ENCODE results near the gene SMCR8.
A peak's percentile ranks its signal among the peaks of the same experiment; 100 is the strongest.
"Not testable (repeated sequence)": the region's sequence is repeated elsewhere in the genome, so short reads cannot be mapped to it uniquely, and the experiment has no call there.

SMCR8 gene, protein sequence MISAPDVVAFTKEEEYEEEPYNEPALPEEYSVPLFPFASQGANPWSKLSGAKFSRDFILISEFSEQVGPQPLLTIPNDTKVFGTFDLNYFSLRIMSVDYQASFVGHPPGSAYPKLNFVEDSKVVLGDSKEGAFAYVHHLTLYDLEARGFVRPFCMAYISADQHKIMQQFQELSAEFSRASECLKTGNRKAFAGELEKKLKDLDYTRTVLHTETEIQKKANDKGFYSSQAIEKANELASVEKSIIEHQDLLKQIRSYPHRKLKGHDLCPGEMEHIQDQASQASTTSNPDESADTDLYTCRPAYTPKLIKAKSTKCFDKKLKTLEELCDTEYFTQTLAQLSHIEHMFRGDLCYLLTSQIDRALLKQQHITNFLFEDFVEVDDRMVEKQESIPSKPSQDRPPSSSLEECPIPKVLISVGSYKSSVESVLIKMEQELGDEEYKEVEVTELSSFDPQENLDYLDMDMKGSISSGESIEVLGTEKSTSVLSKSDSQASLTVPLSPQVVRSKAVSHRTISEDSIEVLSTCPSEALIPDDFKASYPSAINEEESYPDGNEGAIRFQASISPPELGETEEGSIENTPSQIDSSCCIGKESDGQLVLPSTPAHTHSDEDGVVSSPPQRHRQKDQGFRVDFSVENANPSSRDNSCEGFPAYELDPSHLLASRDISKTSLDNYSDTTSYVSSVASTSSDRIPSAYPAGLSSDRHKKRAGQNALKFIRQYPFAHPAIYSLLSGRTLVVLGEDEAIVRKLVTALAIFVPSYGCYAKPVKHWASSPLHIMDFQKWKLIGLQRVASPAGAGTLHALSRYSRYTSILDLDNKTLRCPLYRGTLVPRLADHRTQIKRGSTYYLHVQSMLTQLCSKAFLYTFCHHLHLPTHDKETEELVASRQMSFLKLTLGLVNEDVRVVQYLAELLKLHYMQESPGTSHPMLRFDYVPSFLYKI

DNA sequence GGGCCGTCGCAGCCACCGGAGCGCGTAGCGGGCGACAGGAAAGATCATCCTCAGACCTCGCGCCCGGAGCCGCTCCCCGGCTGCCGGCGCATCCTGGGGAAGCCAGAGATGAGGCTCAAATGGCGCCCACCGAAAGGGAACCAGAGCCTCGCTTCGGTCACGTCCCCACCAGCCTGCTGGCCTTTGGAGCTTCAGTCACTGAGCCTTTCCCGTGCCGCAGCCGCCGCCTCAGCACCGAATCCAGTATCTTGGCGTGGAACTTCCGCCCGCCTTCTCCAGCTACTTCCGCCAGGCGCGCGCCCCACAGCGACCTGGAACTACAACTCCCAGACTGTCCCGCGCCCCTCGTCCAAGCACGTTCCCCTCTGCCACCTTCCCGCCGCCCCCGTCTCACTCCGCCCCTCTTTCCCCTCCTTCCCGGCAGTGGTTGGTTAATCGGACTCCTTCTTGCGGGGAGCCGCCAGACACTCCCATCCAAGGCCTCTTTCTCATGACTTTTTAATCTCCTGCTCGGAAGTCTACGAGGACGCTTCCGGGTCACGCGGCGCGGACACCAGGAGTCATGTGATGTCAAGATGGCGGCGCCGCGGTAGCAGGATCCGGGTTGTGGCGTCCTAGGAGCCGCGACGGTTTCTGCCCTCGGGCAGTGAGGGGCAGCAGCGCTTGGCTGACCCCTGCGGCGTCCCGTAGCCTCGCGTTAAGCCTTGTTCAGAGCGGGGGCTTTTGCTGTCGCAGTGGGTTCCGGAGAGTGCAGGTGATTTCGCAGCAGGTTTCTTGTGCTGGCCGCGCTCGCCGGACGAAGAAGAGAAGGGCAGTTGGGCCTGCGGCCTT is at the start of gene SMCR8, which contains the start of gene TOP3A:
Gene SMCR8 (plus strand): TSS at position 563 of the 831 bp plus-strand sequence. CDS start 497 bp downstream, outside the sequence.
Gene TOP3A (minus strand): TSS at position 264 of the 831 bp plus-strand sequence. CDS start 216 bp downstream, at position 48.
- peak; percentile 96 to 98 for DNase-seq (ENCODE audit: low read depth in 2 of 2)

DNA sequence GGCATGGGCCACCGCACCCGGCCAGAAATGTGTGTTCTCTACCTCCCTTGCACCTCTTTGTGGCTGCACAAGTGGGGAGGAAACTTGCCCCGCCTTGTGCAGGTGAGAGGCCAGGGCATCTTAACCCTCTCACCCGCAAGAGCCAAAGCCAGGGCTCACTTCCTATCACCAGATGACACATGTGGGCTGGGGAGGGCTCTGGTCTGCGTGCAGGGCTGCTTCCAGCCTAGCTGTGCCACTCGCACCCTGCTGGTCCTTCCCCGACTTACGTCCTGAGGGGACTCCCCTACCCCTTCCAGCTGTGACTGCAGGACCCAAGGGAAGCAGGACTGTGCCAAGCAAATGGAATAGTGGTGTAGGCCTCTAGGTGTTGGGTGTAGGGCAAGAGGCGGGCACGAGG is 47.7 kb upstream of the SMCR8 start:
- DNase-seq (ENCODE audit: low read depth in 2 of 2): no peak

DNA sequence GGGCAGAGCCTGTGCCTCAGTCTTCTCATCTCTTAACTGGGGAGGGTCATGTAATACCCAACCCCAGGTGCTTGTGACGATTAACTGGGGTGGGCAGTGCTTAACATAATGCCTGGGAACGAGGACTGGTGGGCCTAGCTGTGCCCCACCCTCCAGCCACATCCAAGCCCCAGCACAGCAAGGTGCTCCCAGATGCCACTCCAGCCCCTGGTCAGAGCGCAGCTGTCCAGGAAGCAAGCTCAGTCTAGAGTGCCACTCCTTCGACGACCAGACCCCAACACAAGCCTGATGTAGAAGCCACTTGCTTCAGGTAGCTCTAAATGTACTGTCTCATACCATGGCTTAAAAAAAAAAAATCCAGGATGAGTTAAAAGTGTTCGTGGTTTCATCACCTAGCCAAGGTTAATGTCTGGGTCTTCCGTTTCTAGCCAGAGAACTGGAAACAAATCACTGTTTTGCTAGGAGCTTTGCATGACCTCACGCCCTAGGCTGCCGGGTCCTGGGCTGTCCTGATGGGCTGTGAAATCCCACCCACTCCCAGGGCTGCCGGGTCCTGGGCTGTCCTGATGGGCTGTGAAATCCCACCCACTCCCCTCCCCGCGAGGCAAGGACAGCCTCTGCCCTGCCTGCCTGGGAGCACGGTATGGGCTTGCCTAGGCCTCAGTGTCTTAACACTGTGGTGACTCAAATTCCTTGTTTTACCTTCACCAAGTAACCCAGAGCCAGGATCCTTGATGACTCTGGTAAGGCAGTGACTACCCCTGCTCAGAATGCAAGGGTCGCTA is 47.0 kb upstream of the SMCR8 start:
- no peak for DNase-seq (ENCODE audit: low read depth in 2 of 2)

DNA sequence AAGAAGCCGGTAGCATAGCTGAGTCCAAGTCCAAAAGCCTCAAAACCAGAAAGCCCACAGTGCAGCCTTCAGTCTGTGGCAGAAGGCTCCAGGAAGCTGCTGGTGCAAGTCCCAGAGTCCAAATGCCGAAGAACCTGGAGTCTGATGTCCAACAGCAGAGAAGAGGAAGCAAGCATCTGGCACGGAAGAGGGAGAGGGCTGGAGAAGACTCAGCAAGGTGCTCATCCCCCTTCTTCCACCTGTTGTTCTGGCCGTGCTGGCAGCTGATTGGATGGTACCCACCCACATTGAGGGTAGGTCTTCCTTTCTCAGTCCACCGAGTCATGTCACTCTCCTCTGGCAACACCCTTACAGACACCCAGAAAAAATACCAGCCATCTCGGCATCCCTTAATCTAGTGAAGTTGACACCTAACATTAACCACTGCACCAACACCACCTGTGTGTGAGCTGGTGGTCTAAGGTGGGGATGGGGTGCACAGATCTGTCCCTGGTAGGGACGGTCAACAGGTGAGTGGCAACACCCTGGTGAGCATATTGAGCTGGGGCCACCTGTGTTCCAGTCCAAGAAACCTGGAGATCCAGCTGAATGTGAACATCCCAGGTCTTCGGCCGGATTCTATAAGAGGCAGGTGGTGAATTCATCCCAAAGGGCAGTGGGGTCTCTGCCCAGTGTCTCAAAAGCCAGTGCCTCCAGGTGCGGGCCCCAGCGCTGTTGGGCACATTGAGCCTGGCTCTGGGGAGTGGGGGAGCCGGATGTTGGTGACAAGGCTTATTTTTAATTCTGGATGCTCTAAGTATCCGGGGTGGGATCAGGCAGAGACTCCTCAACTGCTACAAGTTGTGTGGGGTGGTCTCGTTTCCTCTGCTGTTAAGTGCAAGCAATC is 44.8 kb upstream of the SMCR8 start:
- no peak for DNase-seq (ENCODE audit: low read depth in 2 of 2)

DNA sequence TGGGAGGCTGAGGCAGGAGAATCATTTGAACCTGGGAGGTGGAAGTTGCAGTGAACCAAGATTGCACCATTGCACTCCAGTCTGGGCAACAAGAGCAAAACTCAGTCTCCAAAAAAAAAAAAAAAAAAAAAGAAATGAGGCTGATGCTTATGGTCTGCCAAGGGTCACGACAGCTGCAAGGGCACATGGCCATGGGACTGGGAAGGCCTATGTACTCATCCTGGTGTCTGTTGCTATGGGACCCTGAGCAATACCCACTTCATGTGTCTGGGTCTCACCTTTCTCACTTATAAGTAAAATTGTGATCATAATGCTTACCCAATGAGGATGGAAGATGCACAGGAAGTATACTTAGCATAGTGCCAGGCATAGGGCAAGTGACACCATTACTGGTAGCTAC is 38.0 kb upstream of the SMCR8 start:
- no peak for DNase-seq (ENCODE audit: low read depth in 2 of 2)

DNA sequence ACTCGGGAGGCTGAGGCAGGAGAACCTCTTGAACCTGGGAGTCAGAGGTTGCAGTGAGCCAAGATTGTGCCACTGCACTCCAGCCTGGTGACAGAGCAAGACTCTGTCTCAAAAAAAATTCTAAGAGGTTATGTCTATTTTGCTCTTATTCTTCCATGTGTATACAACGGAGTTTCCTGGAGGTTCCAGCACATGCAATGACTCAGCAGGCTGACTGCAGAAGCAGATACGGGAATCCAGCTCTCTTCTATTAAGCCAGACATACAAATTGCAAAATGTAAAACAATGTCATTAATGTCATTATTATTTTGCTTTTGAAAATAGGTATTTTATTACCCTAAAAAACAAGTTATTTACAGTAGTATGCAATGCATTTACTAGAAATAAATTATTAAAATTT is 36.2 kb upstream of the SMCR8 start:
- DNase-seq (ENCODE audit: low read depth in 2 of 2): no peak

DNA sequence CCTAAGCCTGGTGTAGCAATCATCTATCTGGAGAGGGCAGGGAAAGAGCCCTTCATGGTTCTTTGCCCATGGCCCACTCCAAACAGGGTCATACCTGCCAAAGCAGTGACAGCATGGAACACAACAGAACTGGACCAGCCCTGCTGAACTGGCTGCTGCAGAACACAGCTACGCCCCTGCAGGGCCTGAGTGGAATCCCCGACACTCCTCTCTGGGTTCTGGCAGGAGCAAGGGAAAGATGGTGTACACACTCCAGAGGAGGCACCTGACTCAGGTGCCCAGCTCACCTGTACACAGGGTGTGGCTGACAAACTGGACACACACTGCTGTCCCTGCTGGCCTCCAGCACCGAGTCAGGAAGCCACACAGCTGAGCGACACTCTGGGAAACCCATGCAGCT is 34.8 kb upstream of the SMCR8 start:
- DNase-seq (ENCODE audit: low read depth in 2 of 2): no peak

DNA sequence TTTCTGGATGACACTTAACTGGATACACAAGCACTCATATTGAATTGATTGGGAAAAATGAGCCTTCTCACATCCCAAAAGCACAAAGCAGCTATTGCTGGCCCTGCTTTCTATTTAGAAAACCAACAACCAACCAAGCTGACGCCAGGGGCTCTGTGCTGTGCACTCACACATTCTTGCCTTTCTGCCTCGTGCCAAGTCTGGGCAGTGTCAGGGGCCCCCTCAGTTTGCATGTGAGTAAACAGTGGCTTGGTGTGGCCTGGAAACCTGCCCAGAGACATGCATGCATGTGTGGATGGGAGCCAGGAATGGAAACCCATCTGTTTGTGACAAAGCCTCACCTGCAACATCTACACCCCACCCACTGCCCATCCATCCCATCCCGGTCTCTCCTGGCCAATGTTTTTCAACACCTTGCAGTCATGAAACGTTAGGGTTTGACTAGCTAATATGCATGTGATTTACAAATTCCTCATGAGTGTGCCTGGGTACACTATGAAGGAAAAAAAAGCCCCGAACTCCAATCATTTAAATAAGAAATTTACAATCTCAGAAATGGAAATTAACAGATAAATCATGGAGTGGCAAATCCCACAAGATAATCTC is 34.2 kb upstream of the SMCR8 start:
- DNase-seq (ENCODE audit: low read depth in 2 of 2): no peak

DNA sequence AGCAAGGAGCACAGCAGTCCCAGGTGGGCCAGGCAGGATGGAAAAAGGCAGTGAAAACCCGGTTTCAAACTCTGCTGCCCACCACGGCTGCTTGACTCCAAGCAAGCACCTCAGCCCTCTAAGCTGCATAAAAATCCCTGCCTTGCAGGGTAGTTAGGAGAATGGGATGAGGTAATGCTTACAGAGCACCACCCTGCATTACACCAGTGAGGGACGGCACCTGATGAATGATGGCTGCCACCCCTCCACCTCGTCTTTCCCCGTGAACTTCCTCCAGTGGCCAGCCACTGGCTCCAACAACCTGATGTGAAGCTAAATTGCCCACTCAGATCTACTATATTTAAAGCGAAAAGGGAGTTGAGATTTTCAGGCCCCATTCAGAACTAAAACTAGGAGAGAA is 33.3 kb upstream of the SMCR8 start:
- no peak for DNase-seq (ENCODE audit: low read depth in 2 of 2)

DNA sequence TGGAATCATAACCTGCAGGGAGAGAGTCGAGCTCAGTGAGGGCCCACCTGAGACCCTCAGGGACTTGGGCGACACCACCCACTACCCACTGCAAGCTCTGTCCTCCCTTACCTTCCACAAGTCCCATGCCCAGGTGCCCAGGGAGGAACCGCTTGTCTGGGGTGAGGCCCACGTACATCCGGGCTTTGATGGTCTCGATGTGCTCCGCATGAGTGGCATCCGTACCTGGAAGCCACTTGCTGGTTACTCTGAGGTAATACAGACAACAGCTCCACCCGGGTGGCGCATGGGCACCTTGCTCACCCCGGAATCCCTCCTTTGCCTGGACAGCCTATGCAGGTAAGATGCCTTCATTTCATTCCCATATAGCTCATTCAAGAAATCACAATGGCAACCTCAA is 29.8 kb upstream of the SMCR8 start:
- DNase-seq (ENCODE audit: low read depth in 2 of 2): no peak

DNA sequence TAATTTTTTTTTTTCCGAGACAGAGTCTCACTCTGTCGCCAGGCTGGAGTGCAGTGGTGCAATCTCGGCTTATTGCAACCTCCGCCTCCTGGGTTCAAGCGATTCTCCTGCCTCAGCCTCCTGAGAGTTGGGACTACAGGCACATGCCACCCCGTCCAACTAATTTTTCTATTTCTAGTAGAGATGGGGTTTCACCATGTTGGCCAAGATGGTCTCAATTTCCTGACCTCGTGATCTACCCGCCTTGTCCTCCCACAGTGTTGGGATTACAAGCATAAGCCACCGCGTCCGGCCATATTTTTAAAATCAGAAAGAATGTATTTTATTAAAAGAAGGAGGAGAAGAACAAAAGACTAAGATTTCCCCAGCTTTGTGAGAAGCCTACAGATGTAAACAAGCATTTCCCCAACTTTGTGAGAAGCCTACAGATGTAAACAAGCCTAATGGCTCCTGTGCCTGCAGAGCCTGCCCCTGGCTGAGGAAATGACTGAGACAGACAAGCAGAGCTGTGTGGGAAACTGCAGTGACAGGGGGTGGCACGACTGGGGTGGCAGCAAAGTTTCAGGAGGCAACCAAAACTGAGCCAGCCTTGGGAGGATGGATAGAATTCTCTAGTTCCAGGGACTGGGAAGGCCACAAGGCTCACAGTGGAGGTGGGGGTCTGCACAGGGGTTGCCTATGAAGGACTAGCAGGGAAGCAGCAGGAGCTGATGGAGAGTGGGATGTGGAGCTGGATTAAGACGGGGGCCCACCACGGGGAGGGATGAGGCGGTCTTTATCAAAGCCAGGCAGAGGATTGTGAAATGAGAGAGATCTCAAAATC is 23.2 kb upstream of the SMCR8 start:
- DNase-seq (ENCODE audit: low read depth in 2 of 2): no peak

DNA sequence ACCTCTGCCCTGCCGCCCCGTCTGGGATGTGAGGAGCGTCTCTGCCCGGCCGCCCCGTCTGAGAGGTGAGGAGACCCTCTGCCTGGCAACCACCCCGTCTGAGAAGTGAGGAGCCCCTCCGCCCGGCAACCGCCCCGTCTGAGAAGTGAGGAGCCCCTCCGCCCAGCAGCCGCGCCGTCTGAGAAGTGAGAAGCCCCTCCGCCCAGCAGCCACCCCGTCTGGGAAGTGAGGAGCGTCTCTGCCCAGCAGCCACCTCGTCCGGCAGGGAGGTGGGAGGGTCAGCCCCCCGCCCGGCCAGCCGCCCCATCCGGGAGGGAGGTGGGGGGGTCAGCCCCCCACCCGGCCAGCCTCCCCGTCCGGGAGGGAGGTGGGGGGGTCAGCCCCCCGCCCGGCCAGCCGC is 17.0 kb upstream of the SMCR8 start:
- DNase-seq (ENCODE audit: low read depth in 2 of 2): not testable (repeated sequence)

DNA sequence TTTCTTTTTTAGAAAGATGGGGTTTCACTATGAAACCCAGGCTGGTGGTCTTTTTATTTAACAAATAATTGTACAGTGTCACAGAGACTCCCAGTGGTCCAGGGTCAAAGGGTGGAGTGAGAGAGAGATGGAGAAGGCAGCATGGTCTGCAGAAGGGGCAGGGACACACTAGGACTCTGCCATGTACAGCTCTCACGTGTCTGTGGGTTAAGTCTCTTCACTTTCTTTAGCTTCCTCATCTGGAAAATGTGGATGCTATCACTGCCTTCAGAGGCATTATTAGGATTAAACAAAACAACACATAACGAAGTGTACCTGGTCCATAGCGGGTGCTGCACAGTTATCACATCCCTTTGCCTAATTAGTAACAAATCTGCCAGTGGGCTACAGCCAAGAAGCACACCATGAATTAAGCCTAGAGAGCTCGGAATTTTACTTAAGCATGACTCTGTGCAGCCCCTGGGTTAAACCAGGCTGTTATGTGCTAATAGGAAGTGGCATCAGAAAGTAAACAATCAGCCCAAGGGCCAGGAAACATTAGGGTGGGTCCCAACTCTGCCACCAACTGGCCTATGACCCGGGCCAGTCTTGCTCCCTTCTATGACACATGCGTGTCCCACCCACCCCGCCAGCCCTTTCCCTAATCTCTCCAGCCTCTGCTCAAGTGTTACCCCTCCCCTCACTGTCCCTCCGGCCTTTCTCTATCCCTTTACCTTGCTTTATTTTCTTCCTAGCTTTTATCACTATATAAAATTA is 14.2 kb upstream of the SMCR8 start:
- DNase-seq (ENCODE audit: low read depth in 2 of 2): no peak

DNA sequence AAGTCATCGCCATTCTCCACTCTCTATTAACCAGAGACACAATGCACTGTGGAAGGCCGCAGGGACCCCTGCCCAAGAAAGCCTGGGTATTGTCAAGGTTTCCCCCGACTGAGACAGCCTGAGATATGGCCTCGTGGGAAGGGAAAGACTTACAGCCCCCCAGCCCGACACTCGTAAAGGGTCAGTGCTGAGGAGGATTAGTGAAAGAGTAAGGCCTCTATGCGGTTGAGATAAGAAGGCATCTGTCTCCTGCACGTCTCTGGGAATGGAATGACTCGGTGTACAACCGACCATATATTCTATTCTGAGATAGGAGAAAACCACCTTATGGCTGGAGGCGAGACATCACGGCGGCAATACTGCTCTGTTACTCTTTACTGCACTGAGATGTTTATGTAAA is 11.9 kb upstream of the SMCR8 start:
- not testable (repeated sequence) for DNase-seq (ENCODE audit: low read depth in 2 of 2)

DNA sequence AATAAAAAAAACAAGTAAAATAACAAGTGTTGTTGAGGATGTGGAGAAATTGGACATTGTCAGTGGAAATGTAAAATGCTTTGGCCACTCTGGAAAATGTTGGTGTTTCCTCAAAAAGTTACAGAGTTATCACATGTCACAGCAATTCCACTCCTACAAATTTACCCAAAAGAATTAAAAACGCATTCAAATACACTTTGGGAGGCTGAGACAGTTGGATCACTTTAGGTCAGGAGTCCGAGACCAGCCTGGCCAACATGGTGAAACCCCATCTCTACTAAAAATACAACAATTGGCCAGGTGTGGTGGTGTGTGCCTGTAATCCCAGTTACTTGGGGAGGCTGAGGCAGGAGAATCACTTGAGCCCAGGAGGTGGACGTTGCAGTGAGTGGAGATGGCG is 5.9 kb upstream of the SMCR8 start:
- no peak for DNase-seq (ENCODE audit: low read depth in 2 of 2)

DNA sequence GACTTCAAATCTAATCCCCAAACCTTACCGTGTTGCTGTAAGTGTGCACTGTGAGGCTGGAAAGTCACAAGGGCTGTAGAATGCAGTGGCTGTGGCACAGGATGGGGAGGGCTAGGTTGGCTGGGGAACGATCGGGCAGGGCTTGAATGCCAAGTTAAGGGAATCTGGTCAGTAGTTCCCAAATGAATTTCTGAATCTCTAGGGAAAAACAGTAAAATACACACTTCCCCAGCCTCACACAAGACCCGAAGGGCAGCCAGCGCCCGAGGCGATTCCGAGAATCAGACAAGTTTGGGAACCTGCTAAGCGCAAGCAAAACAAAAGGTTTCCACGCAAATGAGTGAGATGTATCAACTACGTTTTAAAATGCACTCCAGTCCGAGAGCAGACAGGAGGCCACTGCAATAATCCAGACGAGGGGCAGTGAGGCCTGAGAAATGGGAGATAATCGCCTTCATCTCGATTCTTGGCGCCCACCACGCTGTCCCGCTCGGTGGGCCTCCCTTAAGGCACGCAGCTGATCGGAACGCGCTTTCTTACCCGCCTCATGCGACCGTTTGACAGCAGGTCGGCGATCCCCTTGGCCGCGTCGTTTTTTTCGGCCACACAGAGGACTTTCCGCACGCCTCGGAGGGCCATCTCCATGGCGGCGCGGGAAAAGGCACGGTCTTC is 898 bp upstream of the SMCR8 start:
- no peak for DNase-seq (ENCODE audit: low read depth in 2 of 2)

DNA sequence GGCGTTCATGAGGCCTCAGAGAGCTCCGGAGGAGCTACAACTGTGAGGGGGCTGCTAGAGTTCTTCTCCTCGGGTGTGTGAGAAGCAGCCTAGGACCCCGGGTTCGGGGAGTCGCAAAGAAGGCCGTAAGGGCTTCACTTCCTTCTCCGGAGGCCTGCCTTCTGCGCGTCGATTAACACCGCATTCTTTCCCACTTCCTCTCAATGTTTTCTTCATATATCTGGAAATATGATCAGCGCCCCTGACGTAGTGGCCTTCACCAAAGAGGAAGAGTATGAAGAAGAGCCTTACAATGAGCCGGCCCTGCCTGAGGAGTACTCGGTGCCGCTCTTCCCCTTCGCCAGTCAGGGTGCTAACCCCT is 449 bp downstream of the SMCR8 start:
- DNase-seq (ENCODE audit: low read depth in 2 of 2): no peak

Data from activated CD4-positive, alpha-beta T cell treated with anti-CD3 and anti-CD28 coated beads for 24 hours (primary cell).